Stimulated activated naive CD4-positive, alpha-beta T cell (primary cell): Measurements from ENCODE around the gene PLPPR5.
A peak's percentile ranks its signal among the peaks of the same experiment; 100 is the strongest.

Experiments used
- DNase-seq, 6 experiments: peaks; one replicate each; lab custom pipeline; 2025; lab: John Stamatoyannopoulos, UW

PLPPR5 gene

DNA sequence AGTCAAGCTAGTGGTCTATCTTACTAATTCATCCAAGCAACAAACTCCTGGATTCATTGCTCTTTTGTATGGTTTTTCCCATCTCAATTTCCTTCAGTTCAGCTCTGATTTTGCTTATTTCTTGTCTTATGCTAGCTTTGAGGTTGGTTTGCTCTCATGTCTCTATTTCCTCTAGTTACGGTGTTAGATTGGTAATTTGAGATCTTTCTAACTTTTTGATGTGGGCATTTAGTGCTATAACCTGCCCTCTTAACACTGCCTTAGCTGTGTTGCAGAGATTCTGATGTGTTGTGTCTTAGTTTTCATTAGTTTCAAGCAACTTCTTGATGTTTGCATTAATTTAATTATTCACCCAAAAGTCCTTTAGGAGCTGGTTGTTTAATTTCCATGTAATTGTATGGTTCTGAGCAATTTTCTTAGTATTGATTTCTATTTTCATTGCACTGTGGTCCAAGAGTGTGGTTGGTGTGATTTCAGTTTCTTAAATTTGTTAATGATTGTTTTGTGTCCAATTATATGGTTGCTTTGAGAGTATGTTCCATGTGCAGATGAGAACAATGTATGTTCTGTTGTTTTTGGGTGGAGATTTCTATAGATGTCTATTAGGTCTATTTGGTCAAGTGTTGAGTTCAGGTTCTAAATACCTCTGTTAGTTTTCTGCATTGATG, 154.6 kb downstream of the PLPPR5 start:
- DNase-seq, result peak in 3 of 6 experiments; percentile 37 to 49 (median 43)

DNA sequence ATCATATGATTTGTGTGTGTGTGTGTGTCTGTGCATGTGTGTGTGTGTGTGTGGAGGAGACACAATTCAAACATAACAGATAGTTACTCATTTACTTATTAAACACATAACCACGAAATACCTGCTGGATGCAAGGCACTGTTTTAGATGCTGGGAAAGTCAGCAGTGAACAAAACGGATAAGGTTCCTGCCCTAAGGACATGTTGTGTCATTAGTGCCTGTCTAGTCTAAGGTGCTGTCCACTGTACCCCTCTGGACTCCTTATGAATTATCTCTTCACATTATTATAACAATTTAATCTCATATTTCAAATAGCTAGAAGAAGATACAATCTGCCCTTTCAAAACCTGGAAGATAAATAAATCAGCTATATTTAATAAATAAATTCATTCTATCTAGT, 162.4 kb downstream of the PLPPR5 start:
- no peak for DNase-seq
